H9 (cell line): ENCODE measurements around the gene NEURL4. TPM values are rescaled to one million over a fixed set of nuclear protein-coding genes. Genes with fewer than 3 reads are reported as not detected.
A peak's percentile ranks its signal among the peaks of the same experiment; 100 is the strongest.

Source experiments
- DNase-seq: peaks from one replicate; pipeline ENCODE4 v3.0.0-alpha.2; 2017
- H2AFZ ChIP-seq: one replicate; pipeline ENCODE4 v1.6.1; 2013; ENCODE audit warnings: mild to moderate bottlenecking, low read length, control low read depth, moderate library complexity
- H2AK5ac ChIP-seq: 2 replicates; pipeline ENCODE4 v1.6.1; 2013; ENCODE audit warnings: low read length, control low read depth, mixed read lengths; ENCODE audit not compliant: insufficient read length
- H2BK120ac ChIP-seq: one replicate; pipeline ENCODE4 v1.6.1; 2013; ENCODE audit warnings: low read depth, mild to moderate bottlenecking, low read length, control low read depth, inconsistent platforms; ENCODE audit not compliant: poor library complexity, severe bottlenecking
- H2BK12ac ChIP-seq: 2 replicates; pipeline ENCODE4 v1.6.1; 2013; ENCODE audit warnings: low read length, control low read depth, mixed read lengths, low read depth; ENCODE audit not compliant: insufficient read length
- H2BK15ac ChIP-seq: 2 replicates; pipeline ENCODE4 v1.6.1; 2013; ENCODE audit warnings: low read depth, low read length, control low read depth
- H2BK20ac ChIP-seq: one replicate; pipeline ENCODE4 v1.6.1; 2013; ENCODE audit warnings: low read depth, mild to moderate bottlenecking, low read length, control low read depth, inconsistent platforms; ENCODE audit not compliant: poor library complexity, severe bottlenecking
- H2BK5ac ChIP-seq: 2 replicates; pipeline ENCODE4 v1.6.1; 2013; ENCODE audit warnings: low read length, control low read depth, mixed read lengths; ENCODE audit not compliant: insufficient read length
- H3K14ac ChIP-seq: 2 replicates; pipeline ENCODE4 v1.6.1; 2013; ENCODE audit warnings: low read length, control low read depth; ENCODE audit not compliant: insufficient read depth
- H3K18ac ChIP-seq: 2 replicates; pipeline ENCODE4 v1.6.1; 2013; ENCODE audit warnings: low read depth, mild to moderate bottlenecking, mixed read lengths, low read length, control low read depth; ENCODE audit not compliant: insufficient read length
- H3K23ac ChIP-seq: 2 replicates; pipeline ENCODE4 v1.6.1; 2013; ENCODE audit warnings: low read length, control low read depth, mixed read lengths, low read depth; ENCODE audit not compliant: insufficient read length
- H3K23me2 ChIP-seq: 2 replicates; pipeline ENCODE4 v1.6.1; 2013; ENCODE audit warnings: low read depth, mild to moderate bottlenecking, mixed read lengths, low read length, control low read depth; ENCODE audit not compliant: insufficient read length, poor library complexity, severe bottlenecking
- H3K27ac ChIP-seq: 2 replicates; pipeline ENCODE4 v1.5.1; 2013; ENCODE audit warnings: low read length, control low read depth, mixed read lengths, low read depth; ENCODE audit not compliant: insufficient read length
- H3K27me3 ChIP-seq: 2 replicates; pipeline ENCODE4 v1.6.1; 2013; ENCODE audit warnings: low read length, control low read depth, inconsistent platforms; ENCODE audit not compliant: insufficient read depth
- H3K4ac ChIP-seq: 2 replicates; pipeline ENCODE4 v1.6.1; 2013; ENCODE audit warnings: low read depth, mild to moderate bottlenecking, control low read depth, inconsistent platforms, low read length, moderate library complexity
- H3K4me1 ChIP-seq: 2 replicates; pipeline ENCODE4 v1.6.1; 2013; ENCODE audit warnings: low read length, control low read depth, inconsistent platforms; ENCODE audit not compliant: insufficient read depth
- H3K4me2 ChIP-seq: 2 replicates; pipeline ENCODE4 v1.6.1; 2013; ENCODE audit warnings: low read length, control low read depth, mixed read lengths; ENCODE audit not compliant: insufficient read length, insufficient read depth
- H3K56ac ChIP-seq: 2 replicates; pipeline ENCODE4 v1.6.1; 2013; ENCODE audit warnings: low read depth, mild to moderate bottlenecking, mixed read lengths, low read length, control low read depth; ENCODE audit not compliant: insufficient read length
- H3K79me1 ChIP-seq: 2 replicates; pipeline ENCODE4 v1.6.1; 2013; ENCODE audit warnings: low read depth, mild to moderate bottlenecking, moderate library complexity, low read length, control low read depth, inconsistent platforms; ENCODE audit not compliant: insufficient read depth, poor library complexity, severe bottlenecking
- H3K79me2 ChIP-seq: 2 replicates; pipeline ENCODE4 v1.6.1; 2013; ENCODE audit warnings: low read length, control low read depth, inconsistent platforms; ENCODE audit not compliant: insufficient read depth
- H3K9ac ChIP-seq: 2 replicates; pipeline ENCODE4 v1.6.1; 2013; ENCODE audit warnings: low read length, control low read depth, mixed read lengths; ENCODE audit not compliant: insufficient read length; ENCODE audit errors: extremely low read depth
- H3K9me3 ChIP-seq: one replicate; pipeline ENCODE4 v1.6.1; 2013; ENCODE audit warnings: low read depth, low read length, inconsistent platforms; ENCODE audit not compliant: control insufficient read depth
- H3T11ph ChIP-seq: one replicate; pipeline ENCODE4 v1.6.1; 2013; ENCODE audit warnings: mild to moderate bottlenecking, low read length, control low read depth, inconsistent platforms
- H4K20me1 ChIP-seq: one replicate; pipeline ENCODE4 v1.6.1; 2013; ENCODE audit not compliant: control insufficient read depth, insufficient read length, insufficient read depth
- H4K5ac ChIP-seq: 2 replicates; pipeline ENCODE4 v1.6.1; 2013; ENCODE audit warnings: low read depth, mild to moderate bottlenecking, mixed read lengths, low read length, control low read depth; ENCODE audit not compliant: insufficient read length
- H4K8ac ChIP-seq: replicated peaks from 2 replicates; pipeline ENCODE4 v1.6.1; 2013; ENCODE audit warnings: low read length, control low read depth, mixed read lengths, low read depth; ENCODE audit not compliant: insufficient read length
- H4K91ac ChIP-seq: 2 replicates; pipeline ENCODE4 v1.6.1; 2013; ENCODE audit warnings: low read depth, mild to moderate bottlenecking, moderate library complexity, mixed read lengths, low read length, control low read depth; ENCODE audit not compliant: insufficient read length
- H3K27ac Mint-ChIP-seq, 3 experiments: 2 replicates in 2 of 3; 3 replicates in 1 of 3; pipeline ENCODE4 v1.8.0; 2020 to 2021; ENCODE audit warnings: mixed read lengths in 3 of 3, mild to moderate bottlenecking in 1 of 3, moderate library complexity in 1 of 3
- H3K27me3 Mint-ChIP-seq: 2 replicates; pipeline ENCODE4 v1.8.0; 2021; ENCODE audit warnings: low read depth, mild to moderate bottlenecking, moderate library complexity, mixed read lengths
- H3K36me3 Mint-ChIP-seq, 3 experiments: 2 replicates in 2 of 3; 3 replicates in 1 of 3; pipeline ENCODE4 v1.8.0; 2020 to 2021; ENCODE audit warnings: low read depth in 3 of 3, mixed read lengths in 3 of 3; ENCODE audit not compliant: insufficient read depth in 1 of 3
- H3K4me1 Mint-ChIP-seq, 2 experiments: 2 replicates each; pipeline ENCODE4 v1.8.0; 2020; ENCODE audit warnings: mixed read lengths in 2 of 2
- H3K4me3 Mint-ChIP-seq, 2 experiments: 2 replicates in 1 of 2; 3 replicates in 1 of 2; pipeline ENCODE4 v1.8.0; 2020 to 2021; ENCODE audit warnings: mild to moderate bottlenecking in 2 of 2, mixed read lengths in 2 of 2, moderate library complexity in 1 of 2
- H3K9me3 Mint-ChIP-seq, 2 experiments: 2 replicates in 1 of 2; 3 replicates in 1 of 2; pipeline ENCODE4 v1.8.0; 2020; ENCODE audit warnings: mild to moderate bottlenecking in 2 of 2, mixed read lengths in 2 of 2, moderate library complexity in 1 of 2
- WGBS: extraction: QIAGEN DNeasy Blood & Tissue Kit; methylation state at CpG from one replicate; pipeline ENCODE4 v1.1.7; 2013; ENCODE audit warnings: missing lambda C conversion rate, low lambda C conversion rate, mixed read lengths; ENCODE audit not compliant: insufficient read length; ENCODE audit errors: extremely low coverage; 5-methylcytosine and 5-hydroxymethylcytosine counted together
- total RNA-seq: library from RNA; stranded (reverse); gene quantifications from 2 replicates; pipeline ENCODE4 v1.2.1, GENCODE V29; 2021
- TF ChIP-seq, protein P1 (sequence below): fragments of 200-600 bp; sonication (generic); conservative IDR thresholded peaks from 3 replicates; pipeline ENCODE4 v1.8.0; 2021; ENCODE audit warnings: antibody characterized with exemption, mild to moderate bottlenecking

Gene NEURL4
- total RNA-seq, 1 experiment from 2014 or later = 54.8 TPM

- Histone ChIP-seq H4K91ac (peak within 1 kb of the TSS; percentile 65), H2BK5ac (no peak within 1 kb of the TSS), H2BK12ac (no peak within 1 kb of the TSS), H4K20me1 (no peaks in the 10 kb centered on the region), H4K5ac (no peak within 1 kb of the TSS), H3K56ac (no peak within 1 kb of the TSS), H3K4me2 (peak within 1 kb of the TSS; percentile 81), H3K23me2 (peaks cover 9% of the 10 kb centered on the region), H3K18ac (peak within 1 kb of the TSS; percentile 77), H2AFZ (no peak within 1 kb of the TSS), H3K14ac (peak within 1 kb of the TSS; percentile 78), H4K8ac (no peak within 1 kb of the TSS), H2BK15ac (no peak within 1 kb of the TSS; the same call in 1 of the 2 replicates), H3K27ac (peak within 1 kb of the TSS; percentile 72), H3K4ac (peak within 1 kb of the TSS; percentile 51; the same call in 1 of the 2 replicates), H2BK20ac (no peak within 1 kb of the TSS), H2BK120ac (no peak within 1 kb of the TSS), H3K9me3 (no peaks in the 10 kb centered on the region), H3K79me2 (peaks cover 21% of the 10 kb centered on the region), H3K23ac (no peak within 1 kb of the TSS), H3K9ac (peak within 1 kb of the TSS; percentile 84), H2AK5ac (no peak within 1 kb of the TSS), H3T11ph (no peak within 1 kb of the TSS), H3K79me1 (no peaks in the 10 kb centered on the region), H3K4me1 (peaks cover 2% of the 10 kb centered on the region; the same call in 1 of the 2 replicates), H3K27me3 (no peaks in the 10 kb centered on the region)
- H3K36me3 Mint-ChIP-seq = peaks cover 31 to 39% (median 35%) of the 10 kb centered on the region in 3 experiments
- H3K4me1 Mint-ChIP-seq = peaks cover 25 to 26% of the 10 kb centered on the region in 2 experiments
- TF ChIP-seq, protein P1, sequence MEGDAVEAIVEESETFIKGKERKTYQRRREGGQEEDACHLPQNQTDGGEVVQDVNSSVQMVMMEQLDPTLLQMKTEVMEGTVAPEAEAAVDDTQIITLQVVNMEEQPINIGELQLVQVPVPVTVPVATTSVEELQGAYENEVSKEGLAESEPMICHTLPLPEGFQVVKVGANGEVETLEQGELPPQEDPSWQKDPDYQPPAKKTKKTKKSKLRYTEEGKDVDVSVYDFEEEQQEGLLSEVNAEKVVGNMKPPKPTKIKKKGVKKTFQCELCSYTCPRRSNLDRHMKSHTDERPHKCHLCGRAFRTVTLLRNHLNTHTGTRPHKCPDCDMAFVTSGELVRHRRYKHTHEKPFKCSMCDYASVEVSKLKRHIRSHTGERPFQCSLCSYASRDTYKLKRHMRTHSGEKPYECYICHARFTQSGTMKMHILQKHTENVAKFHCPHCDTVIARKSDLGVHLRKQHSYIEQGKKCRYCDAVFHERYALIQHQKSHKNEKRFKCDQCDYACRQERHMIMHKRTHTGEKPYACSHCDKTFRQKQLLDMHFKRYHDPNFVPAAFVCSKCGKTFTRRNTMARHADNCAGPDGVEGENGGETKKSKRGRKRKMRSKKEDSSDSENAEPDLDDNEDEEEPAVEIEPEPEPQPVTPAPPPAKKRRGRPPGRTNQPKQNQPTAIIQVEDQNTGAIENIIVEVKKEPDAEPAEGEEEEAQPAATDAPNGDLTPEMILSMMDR = no peak
- no CpG with 5 or more reads among the region's 64 CpGs for WGBS
- H3K27ac Mint-ChIP-seq = peak within 1 kb of the TSS; percentile 95 to 100 (median 98)
- peaks cover 0 to 6% of the 10 kb centered on the region in 2 experiments; a peak in 1 of 5 replicates for H3K9me3 Mint-ChIP-seq
- DNase-seq = peak; percentile 100
- no peaks in the 10 kb centered on the region; the same call in none of the 2 replicates for H3K27me3 Mint-ChIP-seq
- H3K4me3 Mint-ChIP-seq = peak within 1 kb of the TSS; percentile 93 to 94
These were observed 22.0 kb downstream of the NEURL4 start, which contains the start of gene EIF5A for GRCh38 chr17:7306911-7307685. TSS of gene EIF5A (plus strand) at chr17:7307628. CDS start at chr17:7309636, 2,008 bp downstream.
